Measurements from ENCODE around the gene ALDOA.
"Not testable (repeated sequence)": the region's sequence is repeated elsewhere in the genome, so short reads cannot be mapped to it uniquely, and the experiment has no call there.

Gene ALDOA

GRCh38 chr16:30091474-30092372 lies 26.2 kb downstream of the ALDOA start, which contains the start of gene TBX6:
Gene TBX6 (minus strand): TSS chr16:30091924. CDS start chr16:30091193, 731 bp downstream.
- peak; percentile 95 for DNase-seq (ENCODE audit: low spot score)

GRCh38 chr16:30092373-30093010 lies 26.9 kb downstream of the ALDOA start:
- no peak for DNase-seq (ENCODE audit: low spot score)

- DNase-seq (ENCODE audit: low spot score) = no peak
Observed at GRCh38 chr16:30094541-30095165, 29.1 kb downstream of the ALDOA start.

GRCh38 chr16:30095166-30096078 lies 29.9 kb downstream of the ALDOA start:
- no peak for DNase-seq (ENCODE audit: low spot score)

- DNase-seq (ENCODE audit: low spot score) = peak; percentile 95
Observed at GRCh38 chr16:30096105-30096861, 30.7 kb downstream of the ALDOA start, which contains the start of gene YPEL3. Gene YPEL3 (minus strand): TSS chr16:30096213. CDS start chr16:30095482, 731 bp downstream.

GRCh38 chr16:30096862-30097563 lies 31.5 kb downstream of the ALDOA start:
- no peak for DNase-seq (ENCODE audit: low spot score)

- DNase-seq (ENCODE audit: low spot score) = no peak
Observed at GRCh38 chr16:30104090-30104489, 38.5 kb downstream of the ALDOA start.

- DNase-seq (ENCODE audit: low spot score) = no peak
Observed at GRCh38 chr16:30104492-30104891, 38.9 kb downstream of the ALDOA start.

- DNase-seq (ENCODE audit: low spot score) = no peak
Observed at GRCh38 chr16:30108059-30108850, 42.7 kb downstream of the ALDOA start.

GRCh38 chr16:30110661-30111060 lies 45.1 kb downstream of the ALDOA start:
- DNase-seq (ENCODE audit: low spot score) = no peak

- DNase-seq (ENCODE audit: low spot score) = no peak
Observed at GRCh38 chr16:30112197-30113030, 46.9 kb downstream of the ALDOA start.

- no peak for DNase-seq (ENCODE audit: low spot score)
Observed at GRCh38 chr16:30113031-30113710, 47.6 kb downstream of the ALDOA start, which contains the start of gene GDPD3. Gene GDPD3 (minus strand): TSS chr16:30113537. CDS start chr16:30113478, 59 bp downstream.

GRCh38 chr16:30113711-30114333 lies 48.3 kb downstream of the ALDOA start:
- no peak for DNase-seq (ENCODE audit: low spot score)

- no peak for DNase-seq (ENCODE audit: low spot score)
Observed at GRCh38 chr16:30114411-30114810, 48.9 kb downstream of the ALDOA start.

GRCh38 chr16:30114833-30115232 lies 49.3 kb downstream of the ALDOA start:
- not testable (repeated sequence) for DNase-seq (ENCODE audit: low spot score)

- DNase-seq (ENCODE audit: low spot score) = no peak
Observed at GRCh38 chr16:30115238-30115637, 49.7 kb downstream of the ALDOA start.

All from left forelimb (tissue), 1 donor.